SU-DHL-6 (cell line): ENCODE measurements around the gene SLC39A11.

Experiments used
- H2AFZ ChIP-seq: fragments of 200-600 bp; sonication (generic); 2 replicates; pipeline ENCODE4 v1.6.1; 2014; ENCODE audit warnings: low read depth, mild to moderate bottlenecking, moderate library complexity, mixed read lengths, antibody characterized with exemption, low read length; ENCODE audit not compliant: severe bottlenecking
- H3F3A ChIP-seq: fragments of 200-600 bp; shearing (Covaris generic); 2 replicates; pipeline ENCODE4 v1.6.0; 2016; ENCODE audit warnings: antibody characterized with exemption, mild to moderate bottlenecking; ENCODE audit not compliant: insufficient read depth
- H3K27ac ChIP-seq: fragments of 200-600 bp; sonication (generic); 2 replicates; pipeline ENCODE4 v1.5.1; 2016; ENCODE audit warnings: low read depth, mild to moderate bottlenecking, low read length, moderate library complexity, mixed read lengths
- H3K27me3 ChIP-seq: fragments of 200-600 bp; sonication (generic), shearing (Covaris generic); 2 replicates; pipeline ENCODE4 v1.6.0; 2014; ENCODE audit warnings: mild to moderate bottlenecking, low read length
- H3K36me3 ChIP-seq: fragments of 200-600 bp; sonication (generic); 2 replicates; pipeline ENCODE4 v1.6.1; 2014; ENCODE audit warnings: mild to moderate bottlenecking, low read length, mixed read lengths
- H3K4me2 ChIP-seq: fragments of 300-600, 200-600 bp; shearing (Covaris generic), sonication (generic); 2 replicates; pipeline ENCODE4 v1.6.0; 2014; ENCODE audit warnings: low read length, low read depth, mild to moderate bottlenecking; ENCODE audit not compliant: poor library complexity, severe bottlenecking
- H3K4me3 ChIP-seq: fragments of 200-600 bp; sonication (generic); 2 replicates; pipeline ENCODE4 v1.5.1; 2014; ENCODE audit warnings: antibody characterized with exemption, low read length, mild to moderate bottlenecking, mixed read lengths; ENCODE audit not compliant: insufficient read depth, poor library complexity, severe bottlenecking
- H3K79me2 ChIP-seq: fragments of 200-600 bp; sonication (generic); 2 replicates; pipeline ENCODE4 v1.6.1; 2014; ENCODE audit warnings: mild to moderate bottlenecking, low read length, moderate library complexity; ENCODE audit not compliant: insufficient read depth
- H3K9ac ChIP-seq: fragments of 200-600 bp; sonication (generic); 2 replicates; pipeline ENCODE4 v1.7.0; 2014; ENCODE audit warnings: mild to moderate bottlenecking, low read length
- H3K9me2 ChIP-seq: fragments of 200-600 bp; sonication (generic); replicated peaks from 2 replicates; pipeline ENCODE4 v1.6.1; 2014; ENCODE audit warnings: low read length; ENCODE audit not compliant: insufficient read depth
- H3K9me3 ChIP-seq: fragments of 200-600 bp; sonication (generic); 2 replicates; pipeline ENCODE4 v1.6.1; 2014; ENCODE audit warnings: low read length, mixed read lengths; ENCODE audit not compliant: insufficient read depth
- H4K20me1 ChIP-seq: fragments of 200-600 bp; sonication (generic); 2 replicates; pipeline ENCODE4 v1.6.1; 2014; ENCODE audit warnings: low read depth, mild to moderate bottlenecking, antibody characterized with exemption, low read length, moderate library complexity, mixed read lengths
- EZH2phosphoT487 ChIP-seq: fragments of 200-600 bp; sonication (generic), shearing (Covaris generic); conservative IDR thresholded peaks from 2 replicates; pipeline ENCODE4 v1.6.1; 2018; ENCODE audit warnings: mild to moderate bottlenecking, antibody characterized with exemption, low read length, moderate library complexity, mixed read lengths
- TF ChIP-seq, protein P1 (sequence below): fragments of 200-600 bp; sonication (generic); IDR thresholded peaks from one replicate; pipeline ENCODE4 v1.5.1; 2017; ENCODE audit warnings: antibody characterized with exemption, mild to moderate bottlenecking, low read length, moderate library complexity; ENCODE audit not compliant: insufficient read depth, poor library complexity, severe bottlenecking

The SLC39A11 gene

GRCh38 chr17:72976971-72977770, 115.3 kb downstream of the SLC39A11 start:
- H3F3A ChIP-seq: no peaks in the 10 kb centered on the region
- no peaks in the 10 kb centered on the region; the same call in 1 of the 2 replicates for H3K79me2 ChIP-seq
- no peaks in the 10 kb centered on the region for H3K9me3 ChIP-seq
- H3K27ac ChIP-seq: no peak overlapping the region
- no peak for TF ChIP-seq EZH2phosphoT487
- TF ChIP-seq, protein P1, sequence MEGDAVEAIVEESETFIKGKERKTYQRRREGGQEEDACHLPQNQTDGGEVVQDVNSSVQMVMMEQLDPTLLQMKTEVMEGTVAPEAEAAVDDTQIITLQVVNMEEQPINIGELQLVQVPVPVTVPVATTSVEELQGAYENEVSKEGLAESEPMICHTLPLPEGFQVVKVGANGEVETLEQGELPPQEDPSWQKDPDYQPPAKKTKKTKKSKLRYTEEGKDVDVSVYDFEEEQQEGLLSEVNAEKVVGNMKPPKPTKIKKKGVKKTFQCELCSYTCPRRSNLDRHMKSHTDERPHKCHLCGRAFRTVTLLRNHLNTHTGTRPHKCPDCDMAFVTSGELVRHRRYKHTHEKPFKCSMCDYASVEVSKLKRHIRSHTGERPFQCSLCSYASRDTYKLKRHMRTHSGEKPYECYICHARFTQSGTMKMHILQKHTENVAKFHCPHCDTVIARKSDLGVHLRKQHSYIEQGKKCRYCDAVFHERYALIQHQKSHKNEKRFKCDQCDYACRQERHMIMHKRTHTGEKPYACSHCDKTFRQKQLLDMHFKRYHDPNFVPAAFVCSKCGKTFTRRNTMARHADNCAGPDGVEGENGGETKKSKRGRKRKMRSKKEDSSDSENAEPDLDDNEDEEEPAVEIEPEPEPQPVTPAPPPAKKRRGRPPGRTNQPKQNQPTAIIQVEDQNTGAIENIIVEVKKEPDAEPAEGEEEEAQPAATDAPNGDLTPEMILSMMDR: no peak
- no peak overlapping the region for H2AFZ ChIP-seq
- no peaks in the 10 kb centered on the region for H3K36me3 ChIP-seq
- H3K27me3 ChIP-seq: no peaks in the 10 kb centered on the region
- no peak overlapping the region for H3K4me2 ChIP-seq
- H3K9ac ChIP-seq: no peak overlapping the region
- no peaks in the 10 kb centered on the region for H3K9me2 ChIP-seq
- no peaks in the 10 kb centered on the region for H4K20me1 ChIP-seq
- H3K4me3 ChIP-seq: no peak overlapping the region

DNA sequence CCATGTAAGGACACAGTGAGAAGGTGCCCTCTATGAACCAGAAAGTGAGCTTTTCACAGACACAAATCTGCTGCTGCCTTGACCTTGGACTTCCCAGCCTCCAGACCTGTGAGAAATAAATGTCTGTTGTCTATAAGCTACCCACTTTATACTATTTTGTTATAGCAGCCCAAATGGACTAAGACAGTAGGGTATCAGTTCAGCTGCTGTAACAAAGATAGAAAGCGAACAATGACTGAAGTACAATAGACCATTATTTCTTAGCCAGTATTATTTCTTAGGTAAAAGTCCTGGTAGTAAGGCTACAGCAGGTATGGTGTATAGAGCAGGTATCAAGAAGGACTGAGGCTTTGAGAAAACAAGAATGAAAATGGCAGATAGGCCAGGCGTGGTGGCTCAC, 117.0 kb downstream of the SLC39A11 start:
- TF ChIP-seq, protein P1: no peak
- TF ChIP-seq EZH2phosphoT487: no peak
- no peaks in the 10 kb centered on the region for H3K9me3 ChIP-seq

GRCh38 chr17:72974605-72975232, 117.8 kb downstream of the SLC39A11 start:
- no peaks in the 10 kb centered on the region for H3F3A ChIP-seq
- no peak for TF ChIP-seq EZH2phosphoT487
- TF ChIP-seq, protein P1: no peak
- H2AFZ ChIP-seq: no peak overlapping the region
- no peaks in the 10 kb centered on the region for H4K20me1 ChIP-seq
- H3K9me2 ChIP-seq: no peaks in the 10 kb centered on the region
- H3K9ac ChIP-seq: no peak overlapping the region
- no peaks in the 10 kb centered on the region for H3K27me3 ChIP-seq
- H3K9me3 ChIP-seq: no peaks in the 10 kb centered on the region
- no peak overlapping the region for H3K4me2 ChIP-seq
- H3K79me2 ChIP-seq: peaks cover 8% of the 10 kb centered on the region; the same call in 1 of the 2 replicates
- no peaks in the 10 kb centered on the region for H3K36me3 ChIP-seq
- H3K4me3 ChIP-seq: no peak overlapping the region
- no peak overlapping the region for H3K27ac ChIP-seq

More for the DNA sequence above, 117.0 kb downstream of the SLC39A11 start:
- Histone ChIP-seq H3F3A (no peaks in the 10 kb centered on the region), H4K20me1 (no peaks in the 10 kb centered on the region), H3K4me3 (no peak overlapping the region), H2AFZ (no peak overlapping the region), H3K36me3 (no peaks in the 10 kb centered on the region), H3K27ac (no peak overlapping the region), H3K27me3 (no peaks in the 10 kb centered on the region), H3K4me2 (no peak overlapping the region), H3K79me2 (peaks cover 2% of the 10 kb centered on the region; the same call in 1 of the 2 replicates), H3K9ac (no peak overlapping the region), H3K9me2 (no peaks in the 10 kb centered on the region)
